Transverse colon (tissue), 4 donors: ENCODE results near the gene RET. TPM values are rescaled to one million over a fixed set of nuclear protein-coding genes. Genes with fewer than 3 reads are reported as not detected.

Experiments
- DNase-seq: peaks from one replicate; pipeline ENCODE4 v3.0.0-alpha.2; 2019
- H3K27ac ChIP-seq, 4 donors: fragments of 200-600 bp; sonication (generic); 2 replicates each; pipeline ENCODE4 v1.5.1; 2016 to 2018; ENCODE audit warnings: inconsistent platforms in 4 of 4
- H3K27me3 ChIP-seq: fragments of 200-600 bp; sonication (generic); 2 replicates; pipeline ENCODE4 v1.5.1; 2017; ENCODE audit warnings: inconsistent platforms
- H3K36me3 ChIP-seq, 4 donors: fragments of 200-600 bp; sonication (generic); 2 replicates each; pipeline ENCODE4 v1.5.1; 2017 to 2019; ENCODE audit warnings: inconsistent platforms in 4 of 4
- H3K4me1 ChIP-seq, 4 donors: fragments of 200-600 bp; sonication (generic); 2 replicates each; pipeline ENCODE4 v1.5.1; 2017 to 2020; ENCODE audit warnings: inconsistent platforms in 4 of 4
- H3K4me3 ChIP-seq, 4 donors: fragments of 200-600 bp; sonication (generic); 1 replicate in 1 of 4; 2 replicates in 3 of 4; pipeline versions ENCODE4 v1.5.1 to v1.6.1; 2017 to 2019; ENCODE audit warnings: inconsistent platforms in 4 of 4
- H3K9me3 ChIP-seq, 2 donors: fragments of 200-600 bp; sonication (generic); 2 replicates each; pipeline ENCODE4 v1.5.1; 2017 to 2019; ENCODE audit warnings: inconsistent platforms in 2 of 2
- EP300 ChIP-seq: sonication (generic); formaldehyde crosslinking; IDR thresholded peaks from one replicate; pipeline ENCODE4 v1.6.1; 2017; ENCODE audit warnings: antibody characterized with exemption, low read depth
- POLR2A ChIP-seq: fragments of 450-650 bp; IDR thresholded peaks from one replicate; pipeline ENCODE4 v1.6.1; 2016; ENCODE audit warnings: antibody characterized with exemption, mild to moderate bottlenecking, moderate library complexity
- POLR2AphosphoS5 ChIP-seq, 3 donors: sonication (generic); formaldehyde crosslinking; IDR thresholded peaks; one replicate each; pipeline ENCODE4 v1.6.1; 2016; ENCODE audit warnings: antibody characterized with exemption in 3 of 3
- WGBS, 2 donors: methylation state at CpG; one replicate each; pipeline ENCODE4 v1.1.5; 2018; ENCODE audit warnings: low coverage in 1 of 2; 5-methylcytosine and 5-hydroxymethylcytosine counted together
- in situ Hi-C, 4 donors: fragments of 200-750 bp; cut with MboI; loops; one replicate each; pipeline versions ENCODE4 v1.15.0 to v1.15.1; 2017; ENCODE audit warnings: low sequenced_read_pairs in 3 of 4, low pct_ligation_motif_present in 1 of 4, low pct_unique_long_range_greater_than_20kb in 1 of 4
- intact Hi-C: fragments of 100-400 bp; cut with DNase I; formaldehyde crosslinking; loops from one replicate; pipeline ENCODE4 v1.15.1; 2023; ENCODE audit warnings: low total_unique reads
- total RNA-seq, 4 donors: library from RNA; depleted of rRNA; stranded (reverse); fragments of >200 nt; gene quantifications; one replicate each; pipeline ENCODE4 v1.1.0, GENCODE V29; 2016
- TF ChIP-seq, protein P1 (sequence below), 5 experiments: fragments of 200-600 bp in 3 of 5; fragments of 450-650 bp in 2 of 5; sonication (generic) in 3 of 5; IDR thresholded peaks; 1 replicate in 2 of 5; 2 replicates in 3 of 5; pipeline ENCODE4 v1.5.1; 2016 to 2017; ENCODE audit warnings: antibody characterized with exemption in 5 of 5, inconsistent platforms in 3 of 5, mild to moderate bottlenecking in 2 of 5, moderate library complexity in 1 of 5

Gene RET
- total RNA-seq, 4 donors from 2014 or later: 0.37 to 5.6 (median 1.4) TPM

DNA sequence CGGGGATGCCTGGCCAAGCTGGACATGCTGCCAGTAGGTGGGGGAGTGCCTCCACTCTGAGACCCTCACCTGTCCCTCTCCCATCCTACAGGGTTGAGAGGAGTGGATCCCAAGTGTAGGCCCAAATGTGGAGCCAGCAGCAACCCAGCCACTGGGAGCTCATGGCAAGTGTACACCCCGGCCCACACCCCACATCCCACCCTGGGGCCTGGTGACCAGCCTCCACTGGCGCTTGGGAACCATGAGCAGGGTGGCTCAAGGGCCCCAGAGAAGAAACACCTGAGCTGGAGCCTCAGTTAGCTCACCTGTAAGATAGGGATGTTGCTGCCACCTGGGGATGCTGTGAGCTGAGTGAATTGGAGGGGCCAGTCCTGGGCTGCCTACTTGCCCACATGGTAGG is 10.4 kb upstream of the RET start:
- no peaks in the 10 kb centered on the region for H3K9me3 ChIP-seq
- peaks cover 0 to 10% (median 0%) of the 10 kb centered on the region in 4 donors for H3K4me1 ChIP-seq
- H3K27ac ChIP-seq: no peak overlapping the region
- WGBS, 2 donors: 56% methylated on average over 3 of the region's 3 CpGs; no CpG with 5 or more reads in 1 of the 2 donors
- H3K27me3 ChIP-seq: no peaks in the 10 kb centered on the region
- intact Hi-C loops (no loop called here), in situ Hi-C loops (no loop called here)
- H3K4me3 ChIP-seq: no peak overlapping the region
- no peaks in the 10 kb centered on the region for H3K36me3 ChIP-seq
- TF ChIP-seq, protein P1, sequence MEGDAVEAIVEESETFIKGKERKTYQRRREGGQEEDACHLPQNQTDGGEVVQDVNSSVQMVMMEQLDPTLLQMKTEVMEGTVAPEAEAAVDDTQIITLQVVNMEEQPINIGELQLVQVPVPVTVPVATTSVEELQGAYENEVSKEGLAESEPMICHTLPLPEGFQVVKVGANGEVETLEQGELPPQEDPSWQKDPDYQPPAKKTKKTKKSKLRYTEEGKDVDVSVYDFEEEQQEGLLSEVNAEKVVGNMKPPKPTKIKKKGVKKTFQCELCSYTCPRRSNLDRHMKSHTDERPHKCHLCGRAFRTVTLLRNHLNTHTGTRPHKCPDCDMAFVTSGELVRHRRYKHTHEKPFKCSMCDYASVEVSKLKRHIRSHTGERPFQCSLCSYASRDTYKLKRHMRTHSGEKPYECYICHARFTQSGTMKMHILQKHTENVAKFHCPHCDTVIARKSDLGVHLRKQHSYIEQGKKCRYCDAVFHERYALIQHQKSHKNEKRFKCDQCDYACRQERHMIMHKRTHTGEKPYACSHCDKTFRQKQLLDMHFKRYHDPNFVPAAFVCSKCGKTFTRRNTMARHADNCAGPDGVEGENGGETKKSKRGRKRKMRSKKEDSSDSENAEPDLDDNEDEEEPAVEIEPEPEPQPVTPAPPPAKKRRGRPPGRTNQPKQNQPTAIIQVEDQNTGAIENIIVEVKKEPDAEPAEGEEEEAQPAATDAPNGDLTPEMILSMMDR (IDR thresholded peaks at IDR 0.05): no peak
- TF ChIP-seq POLR2AphosphoS5 (IDR thresholded peaks at IDR 0.05) (no peak), POLR2A (no peak), EP300 (no peak)
- DNase-seq: no peak

DNA sequence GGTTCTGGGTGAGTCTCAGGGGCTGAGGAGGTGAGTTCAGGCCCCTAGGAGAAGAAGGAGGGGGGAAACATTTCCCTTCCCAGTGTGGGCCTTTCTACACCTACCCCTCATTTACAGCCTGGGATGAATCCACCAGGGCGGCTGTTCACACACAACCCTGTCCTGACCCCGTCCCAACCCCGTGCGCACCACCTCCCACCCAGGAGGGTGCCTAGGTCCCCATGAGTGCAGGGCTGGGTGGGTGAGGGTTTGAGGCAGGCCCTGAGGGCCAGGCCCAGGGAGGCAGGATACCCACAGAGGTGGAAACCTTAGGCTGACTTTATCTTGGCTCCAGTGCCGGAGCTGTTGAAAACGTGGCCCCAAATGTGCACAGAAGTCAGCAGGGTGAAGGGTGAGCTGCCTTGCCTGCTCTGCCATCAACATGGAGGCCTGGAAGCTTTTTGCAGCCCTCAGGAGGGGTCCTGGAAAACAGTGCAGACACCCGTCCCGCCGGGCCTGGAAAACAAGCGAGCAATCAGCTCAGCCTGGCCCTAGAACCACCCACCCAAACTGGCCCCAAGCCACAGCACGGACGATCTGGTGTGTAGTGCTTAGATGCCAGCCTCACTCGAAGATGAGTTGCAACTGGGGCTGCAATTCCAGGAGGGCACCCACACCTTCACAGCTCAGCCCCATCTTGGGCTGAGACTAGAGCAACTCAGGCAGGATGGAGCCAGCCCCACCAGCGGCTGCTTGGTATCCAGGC is 9.3 kb upstream of the RET start:
- Histone ChIP-seq H3K27me3 (no peaks in the 10 kb centered on the region), H3K4me3 (no peak overlapping the region), H3K9me3 (no peaks in the 10 kb centered on the region), H3K36me3 (no peaks in the 10 kb centered on the region), H3K27ac (no peak overlapping the region), H3K4me1 (peaks cover 0 to 10% (median 0%) of the 10 kb centered on the region in 4 donors)
- intact Hi-C loops: no loop called here
- no peak for DNase-seq
- WGBS, 2 donors: 83 to 90% methylated on average over 2 to 13 of the region's 14 CpGs
- TF ChIP-seq EP300: no peak
- TF ChIP-seq POLR2A: no peak
- TF ChIP-seq, protein P1 (IDR thresholded peaks at IDR 0.05): no peak
- no peak for TF ChIP-seq POLR2AphosphoS5 (IDR thresholded peaks at IDR 0.05)
- in situ Hi-C loops: no loop called here

DNA sequence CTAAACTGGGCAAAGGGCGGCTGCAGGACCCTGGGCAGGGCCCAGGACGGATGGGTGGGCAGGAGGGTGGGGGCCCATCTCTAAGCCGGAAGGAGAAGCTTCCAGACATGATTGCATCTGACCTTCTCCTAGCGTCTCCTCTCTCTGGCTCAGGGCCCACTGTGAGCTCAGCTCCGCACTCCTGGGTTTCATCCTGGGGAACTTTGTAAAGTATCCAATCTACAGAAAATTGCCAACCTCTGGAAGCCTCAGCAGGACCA is 8.8 kb upstream of the RET start:
- H3K36me3 ChIP-seq: no peaks in the 10 kb centered on the region
- peaks cover 0 to 10% (median 0%) of the 10 kb centered on the region in 4 donors for H3K4me1 ChIP-seq
- H3K4me3 ChIP-seq: no peak overlapping the region
- H3K9me3 ChIP-seq: no peaks in the 10 kb centered on the region
- in situ Hi-C loops: no loop called here
- no peak for DNase-seq
- H3K27ac ChIP-seq: peak overlapping the region in 1 of 4 donors; percentile 18
- TF ChIP-seq POLR2AphosphoS5 (IDR thresholded peaks at IDR 0.05) (no peak), EP300 (no peak), POLR2A (no peak)
- TF ChIP-seq, protein P1 (IDR thresholded peaks at IDR 0.05): no peak
- intact Hi-C loops: no loop called here
- H3K27me3 ChIP-seq: no peaks in the 10 kb centered on the region
- WGBS, 2 donors: 73% methylated on average over 4 of the region's 5 CpGs; no CpG with 5 or more reads in 1 of the 2 donors

DNA sequence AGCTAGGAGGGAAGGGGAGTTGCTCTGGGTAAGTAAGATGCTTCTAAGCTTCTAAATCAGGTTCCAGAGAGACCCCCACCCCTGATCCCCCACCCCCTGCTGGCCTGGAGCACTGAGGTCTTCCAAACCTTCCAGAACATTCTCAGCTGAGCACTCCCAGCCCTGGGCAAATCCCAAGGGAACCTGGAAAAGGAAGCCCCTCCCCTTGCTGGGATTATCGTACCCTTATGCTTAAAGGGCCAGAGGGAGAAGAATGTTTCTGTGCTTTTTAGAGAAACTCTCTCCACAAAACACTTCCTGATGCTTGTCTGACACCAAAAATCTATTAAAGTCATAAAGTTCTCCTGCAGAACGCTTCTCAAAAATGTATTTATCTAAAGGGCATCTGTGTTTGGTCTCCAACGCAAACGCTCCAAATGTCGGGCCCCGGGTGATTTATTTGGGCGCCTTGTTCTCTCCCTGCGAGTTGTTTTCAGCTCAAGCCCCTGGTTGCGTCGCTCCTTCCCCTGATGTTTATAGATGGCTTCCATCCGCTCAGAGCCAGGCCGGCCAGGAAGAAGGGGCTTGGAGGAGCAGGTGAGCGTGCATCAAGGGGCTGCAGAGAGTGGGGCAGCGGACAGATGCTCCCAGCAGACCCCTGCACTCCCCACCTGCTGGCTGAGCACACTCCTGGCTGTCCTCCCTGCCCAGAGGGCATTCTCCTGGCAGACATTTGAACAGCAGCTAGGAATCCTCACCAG is 8.2 kb upstream of the RET start:
- intact Hi-C loops: no loop called here
- no peak overlapping the region for H3K4me3 ChIP-seq
- TF ChIP-seq POLR2AphosphoS5 (IDR thresholded peaks at IDR 0.05) (no peak), POLR2A (no peak), EP300 (no peak)
- TF ChIP-seq, protein P1 (IDR thresholded peaks at IDR 0.05): no peak
- DNase-seq: no peak
- in situ Hi-C loops: no loop called here
- H3K27ac ChIP-seq: peak overlapping the region in 1 of 4 donors; percentile 18
- no peaks in the 10 kb centered on the region for H3K27me3 ChIP-seq
- H3K36me3 ChIP-seq: no peaks in the 10 kb centered on the region
- H3K9me3 ChIP-seq: no peaks in the 10 kb centered on the region
- WGBS, 2 donors: 33 to 70% methylated on average over 1 to 14 of the region's 14 CpGs
- peaks cover 0 to 10% (median 0%) of the 10 kb centered on the region in 4 donors for H3K4me1 ChIP-seq
